ENCODE results near the gene TESMIN.

Gene TESMIN

DNA sequence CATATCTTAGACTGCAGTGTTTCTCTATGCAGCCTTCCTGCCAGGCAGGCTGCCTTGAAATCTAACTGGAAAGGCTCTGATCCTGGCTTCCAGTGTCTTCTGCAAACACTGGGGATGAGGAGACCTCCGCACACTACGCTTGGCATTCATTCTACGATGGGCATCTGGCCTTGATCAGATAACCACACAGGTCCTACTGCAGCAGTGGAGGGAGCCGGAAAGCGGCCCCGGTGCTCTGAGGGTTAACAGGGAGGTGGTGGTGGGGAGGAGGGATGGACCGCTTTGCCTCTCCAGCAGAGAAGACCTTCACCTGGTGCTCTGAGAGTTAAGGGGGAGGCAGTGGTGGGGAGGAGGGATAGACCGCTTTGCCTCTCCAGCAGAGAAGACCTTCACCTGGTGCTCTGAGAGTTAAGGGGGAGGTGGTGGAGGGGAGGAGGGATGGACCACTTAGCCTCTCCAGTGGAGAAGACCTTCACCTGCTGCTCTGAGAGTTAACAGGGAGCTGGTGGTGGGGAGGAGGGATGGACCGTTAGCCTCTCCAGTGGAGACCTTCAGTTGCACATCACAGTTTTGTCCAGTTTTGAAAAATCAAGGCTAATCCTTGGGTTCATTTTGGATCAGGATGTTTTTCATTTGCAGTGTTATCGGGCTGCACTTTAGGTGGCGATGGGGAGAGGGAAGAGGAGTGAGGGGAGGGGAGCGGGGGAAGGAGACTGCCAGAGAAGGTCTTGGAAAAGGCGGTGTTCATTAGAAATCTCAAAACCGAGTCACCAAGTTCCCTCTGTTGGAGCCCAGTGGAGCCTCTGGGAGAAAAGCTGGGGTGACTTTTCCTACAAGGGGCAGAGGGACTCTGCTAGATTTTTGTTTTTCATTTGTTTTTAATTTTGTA, 61.3 kb downstream of the TESMIN start:
- Histone ChIP-seq H3K4me3 (ENCODE audit: low read length) (peak overlapping the region; percentile 10; the same call in 1 of the 2 replicates), H3K4me1 (ENCODE audit: insufficient read depth, low read length) (peaks cover 24% of the 10 kb centered on the region), H3K27me3 (ENCODE audit: insufficient read depth, low read length) (peaks cover 16% of the 10 kb centered on the region), H3K9me3 (ENCODE audit: insufficient read depth, low read depth, low read length) (no peaks in the 10 kb centered on the region), H3K9ac (ENCODE audit: low read depth, low read length) (no peak overlapping the region), H3K27ac (ENCODE audit: low read length) (no peak overlapping the region), H3K36me3 (ENCODE audit: insufficient read depth, low read depth, low read length) (peaks cover 38% of the 10 kb centered on the region)

DNA sequence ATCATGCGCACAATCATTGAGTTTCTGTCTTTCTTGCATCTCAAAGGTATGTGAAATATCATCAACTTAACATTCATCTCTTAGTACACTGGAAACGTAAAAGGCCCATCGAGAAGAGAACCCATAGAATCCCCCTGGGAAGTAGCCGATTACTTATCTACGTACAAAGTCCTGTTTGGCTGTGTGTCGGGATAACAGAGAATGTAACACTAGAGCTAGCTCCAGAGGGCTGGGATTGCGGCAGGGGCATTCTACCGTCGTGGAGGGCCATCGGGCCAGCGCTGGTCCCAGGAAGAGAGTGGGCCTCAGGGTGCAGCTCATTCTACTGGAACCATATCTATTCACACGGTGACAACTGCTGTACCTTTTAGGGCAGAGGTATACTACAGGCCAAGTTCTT, 62.4 kb downstream of the TESMIN start:
- no peak overlapping the region for H3K9ac ChIP-seq (ENCODE audit: low read depth, low read length)
- H3K4me3 ChIP-seq (ENCODE audit: low read length) = no peak overlapping the region
- peaks cover 38% of the 10 kb centered on the region for H3K36me3 ChIP-seq (ENCODE audit: insufficient read depth, low read depth, low read length)
- H3K27ac ChIP-seq (ENCODE audit: low read length) = no peak overlapping the region
- peaks cover 27% of the 10 kb centered on the region for H3K27me3 ChIP-seq (ENCODE audit: insufficient read depth, low read length)
- H3K4me1 ChIP-seq (ENCODE audit: insufficient read depth, low read length) = peaks cover 17% of the 10 kb centered on the region
- H3K9me3 ChIP-seq (ENCODE audit: insufficient read depth, low read depth, low read length) = no peaks in the 10 kb centered on the region

DNA sequence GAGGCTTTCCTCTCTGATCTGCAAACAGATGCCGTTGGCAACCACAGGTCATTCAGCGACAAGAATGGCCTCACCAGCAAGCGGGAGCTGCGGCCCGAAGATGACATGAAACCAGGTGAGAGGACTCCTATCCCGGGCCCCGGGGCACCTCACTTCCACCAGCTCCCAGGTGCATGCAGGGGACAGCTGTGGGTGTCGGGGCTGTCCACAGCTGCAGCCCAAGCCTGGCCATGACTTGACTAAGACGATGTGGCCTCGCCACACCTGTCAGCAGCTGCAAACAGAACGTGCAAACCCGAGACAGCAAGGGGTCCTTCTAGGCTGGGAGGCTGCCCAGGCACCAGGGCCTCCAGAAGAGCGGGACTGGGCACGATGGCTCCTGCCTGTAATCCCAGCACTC, 63.3 kb downstream of the TESMIN start:
- Histone ChIP-seq H3K4me3 (ENCODE audit: low read length) (no peak overlapping the region), H3K27me3 (ENCODE audit: insufficient read depth, low read length) (peaks cover 36% of the 10 kb centered on the region), H3K27ac (ENCODE audit: low read length) (no peak overlapping the region), H3K9me3 (ENCODE audit: insufficient read depth, low read depth, low read length) (no peaks in the 10 kb centered on the region), H3K9ac (ENCODE audit: low read depth, low read length) (no peak overlapping the region), H3K36me3 (ENCODE audit: insufficient read depth, low read depth, low read length) (peaks cover 38% of the 10 kb centered on the region), H3K4me1 (ENCODE audit: insufficient read depth, low read length) (peaks cover 13% of the 10 kb centered on the region; the same call in 1 of the 2 replicates)

DNA sequence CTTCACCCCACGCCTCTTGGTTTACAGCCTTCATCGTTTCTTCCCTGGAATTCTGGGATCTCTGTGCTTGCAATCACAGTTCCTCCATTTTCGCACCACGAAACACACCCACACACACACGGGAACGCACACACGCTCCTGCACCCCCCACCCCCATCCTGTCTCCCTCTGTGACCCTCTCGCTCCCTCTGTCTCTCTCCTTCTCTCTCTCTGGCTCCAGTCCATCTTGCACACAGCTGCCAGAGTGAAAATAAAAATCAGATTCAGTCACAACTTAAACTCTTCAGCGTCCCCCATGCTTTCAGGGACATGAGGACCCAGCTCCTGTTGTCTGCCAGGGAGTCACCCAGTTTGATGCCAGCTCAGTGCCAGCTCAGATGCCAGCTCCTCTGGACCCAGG, 64.0 kb downstream of the TESMIN start:
- H3K27me3 ChIP-seq (ENCODE audit: insufficient read depth, low read length) = peaks cover 43% of the 10 kb centered on the region
- H3K9ac ChIP-seq (ENCODE audit: low read depth, low read length) = no peak overlapping the region
- no peak overlapping the region for H3K4me3 ChIP-seq (ENCODE audit: low read length)
- no peak overlapping the region for H3K27ac ChIP-seq (ENCODE audit: low read length)
- peaks cover 13% of the 10 kb centered on the region; the same call in 1 of the 2 replicates for H3K4me1 ChIP-seq (ENCODE audit: insufficient read depth, low read length)
- H3K9me3 ChIP-seq (ENCODE audit: insufficient read depth, low read depth, low read length) = no peaks in the 10 kb centered on the region
- H3K36me3 ChIP-seq (ENCODE audit: insufficient read depth, low read depth, low read length) = peaks cover 38% of the 10 kb centered on the region

DNA sequence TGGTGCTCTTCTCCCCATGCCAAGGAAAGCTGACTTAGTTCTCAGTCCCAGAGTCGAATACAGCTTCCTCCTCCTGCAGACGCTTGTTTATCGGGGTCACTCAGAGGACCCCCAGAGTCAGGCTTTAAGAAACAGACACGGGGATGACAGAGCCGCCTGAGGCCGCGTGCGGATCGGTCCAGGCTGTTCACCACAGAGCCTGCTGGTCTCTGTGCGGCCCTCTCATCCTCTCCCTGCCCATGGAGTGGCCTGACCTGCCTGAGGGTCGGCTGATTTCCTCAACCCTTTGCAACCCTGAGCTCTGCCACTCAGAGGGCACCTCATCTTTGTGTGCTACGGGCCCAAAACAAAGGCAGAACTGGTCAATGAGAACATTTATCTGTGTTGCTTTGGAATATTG, 64.8 kb downstream of the TESMIN start:
- no peak overlapping the region for H3K9ac ChIP-seq (ENCODE audit: low read depth, low read length)

DNA sequence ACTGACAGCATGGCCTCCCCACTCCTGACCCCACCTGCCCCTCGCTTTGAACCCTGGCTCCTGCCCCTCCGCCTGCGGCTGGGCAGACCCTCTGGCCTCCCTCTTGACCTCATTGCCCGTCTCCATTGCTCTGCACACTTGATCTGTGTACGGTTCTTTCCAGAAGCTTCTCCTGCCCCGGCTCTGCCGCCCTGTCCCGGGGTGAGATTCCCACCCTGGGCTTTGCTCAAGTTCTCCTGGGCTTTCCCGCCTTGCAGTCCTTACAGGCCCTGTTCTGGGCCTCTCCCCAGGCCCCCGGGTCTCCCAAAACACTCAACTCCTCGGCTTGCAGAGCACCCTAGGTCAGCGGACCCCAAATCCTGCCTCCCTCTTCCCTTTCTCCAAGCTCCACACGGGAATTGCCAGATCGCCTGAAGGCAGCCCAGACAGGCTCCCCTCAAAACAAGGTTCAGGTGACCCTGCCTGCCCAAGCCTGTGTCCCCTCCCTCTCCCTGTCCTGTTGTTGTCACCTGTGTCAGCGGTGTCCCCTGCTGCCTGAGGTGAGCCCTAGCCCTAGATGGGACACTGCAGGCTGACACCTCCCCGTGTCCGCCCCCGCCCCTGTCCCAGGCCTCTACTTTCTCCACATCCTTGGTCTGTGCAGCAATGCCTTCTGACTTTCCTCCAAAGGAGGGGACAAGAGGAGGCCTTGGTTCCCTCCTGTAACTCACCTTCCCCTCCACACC, 65.5 kb downstream of the TESMIN start:
- Histone ChIP-seq H3K36me3 (ENCODE audit: insufficient read depth, low read depth, low read length) (peaks cover 38% of the 10 kb centered on the region), H3K27ac (ENCODE audit: low read length) (no peak overlapping the region), H3K27me3 (ENCODE audit: insufficient read depth, low read length) (peaks cover 47% of the 10 kb centered on the region), H3K9me3 (ENCODE audit: insufficient read depth, low read depth, low read length) (no peaks in the 10 kb centered on the region), H3K4me3 (ENCODE audit: low read length) (peak overlapping the region; percentile 64), H3K4me1 (ENCODE audit: insufficient read depth, low read length) (peaks cover 12% of the 10 kb centered on the region; the same call in 1 of the 2 replicates), H3K9ac (ENCODE audit: low read depth, low read length) (peak overlapping the region; percentile 63; the same call in 1 of the 2 replicates)

More for the DNA sequence above, 64.8 kb downstream of the TESMIN start:
- Histone ChIP-seq H3K27ac (ENCODE audit: low read length) (no peak overlapping the region), H3K36me3 (ENCODE audit: insufficient read depth, low read depth, low read length) (peaks cover 38% of the 10 kb centered on the region), H3K9me3 (ENCODE audit: insufficient read depth, low read depth, low read length) (no peaks in the 10 kb centered on the region), H3K4me1 (ENCODE audit: insufficient read depth, low read length) (peaks cover 13% of the 10 kb centered on the region; the same call in 1 of the 2 replicates), H3K4me3 (ENCODE audit: low read length) (no peak overlapping the region), H3K27me3 (ENCODE audit: insufficient read depth, low read length) (peaks cover 47% of the 10 kb centered on the region)

DNA sequence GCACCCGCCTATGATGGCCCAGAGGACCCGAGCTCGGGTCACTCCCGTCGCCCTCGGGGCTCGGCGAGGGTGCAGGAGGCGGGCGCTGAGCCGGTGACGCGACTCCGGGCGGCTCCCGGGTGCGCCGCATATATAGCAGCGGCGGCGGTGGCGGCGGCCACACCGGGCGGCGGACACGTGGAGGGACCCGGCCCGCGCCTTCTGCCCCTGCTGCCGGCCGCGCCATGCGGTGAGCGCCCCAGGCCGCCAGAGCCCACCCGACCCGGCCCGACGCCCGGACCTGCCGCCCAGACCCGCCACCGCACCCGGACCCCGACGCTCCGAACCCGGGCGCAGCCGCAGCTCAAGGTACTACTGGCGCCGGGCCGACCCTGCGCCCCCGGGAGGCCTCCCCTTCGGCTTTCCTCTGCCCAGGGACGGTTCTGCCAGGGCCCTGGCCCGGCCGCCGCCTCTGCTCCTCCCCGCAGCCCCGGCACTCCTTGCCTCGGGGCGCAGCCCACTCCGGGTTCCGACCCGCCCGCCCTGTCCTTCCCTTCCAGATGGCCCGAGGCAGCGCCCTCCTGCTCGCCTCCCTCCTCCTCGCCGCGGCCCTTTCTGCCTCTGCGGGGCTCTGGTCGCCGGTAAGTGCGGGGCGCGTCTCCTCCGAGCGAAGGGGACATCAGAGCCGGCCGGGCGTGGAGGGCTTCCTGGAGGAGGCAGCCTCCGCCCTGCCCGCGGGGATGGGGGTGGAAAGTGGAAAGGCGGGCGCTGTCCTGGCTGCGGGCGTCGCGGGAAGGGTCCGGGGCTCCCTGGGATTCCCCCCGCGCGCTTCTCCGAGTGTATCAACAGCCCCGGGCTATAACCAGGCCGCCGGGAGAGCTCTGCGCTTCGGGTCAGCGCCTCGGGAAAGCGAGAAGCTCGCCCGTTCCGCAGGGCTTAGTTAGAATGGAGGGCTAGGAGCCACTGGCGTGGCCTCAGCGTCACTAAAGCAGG, 66.6 kb downstream of the TESMIN start, which contains the start of gene GAL:
GAL (plus strand) TSS at position 160 of the 972 bp plus-strand sequence; CDS start at position 540, 380 bp downstream.
- H3K4me3 ChIP-seq (ENCODE audit: low read length) = peak within 1 kb of the TSS; percentile 64
- peak within 1 kb of the TSS; percentile 63 for H3K9ac ChIP-seq (ENCODE audit: low read depth, low read length)

DNA sequence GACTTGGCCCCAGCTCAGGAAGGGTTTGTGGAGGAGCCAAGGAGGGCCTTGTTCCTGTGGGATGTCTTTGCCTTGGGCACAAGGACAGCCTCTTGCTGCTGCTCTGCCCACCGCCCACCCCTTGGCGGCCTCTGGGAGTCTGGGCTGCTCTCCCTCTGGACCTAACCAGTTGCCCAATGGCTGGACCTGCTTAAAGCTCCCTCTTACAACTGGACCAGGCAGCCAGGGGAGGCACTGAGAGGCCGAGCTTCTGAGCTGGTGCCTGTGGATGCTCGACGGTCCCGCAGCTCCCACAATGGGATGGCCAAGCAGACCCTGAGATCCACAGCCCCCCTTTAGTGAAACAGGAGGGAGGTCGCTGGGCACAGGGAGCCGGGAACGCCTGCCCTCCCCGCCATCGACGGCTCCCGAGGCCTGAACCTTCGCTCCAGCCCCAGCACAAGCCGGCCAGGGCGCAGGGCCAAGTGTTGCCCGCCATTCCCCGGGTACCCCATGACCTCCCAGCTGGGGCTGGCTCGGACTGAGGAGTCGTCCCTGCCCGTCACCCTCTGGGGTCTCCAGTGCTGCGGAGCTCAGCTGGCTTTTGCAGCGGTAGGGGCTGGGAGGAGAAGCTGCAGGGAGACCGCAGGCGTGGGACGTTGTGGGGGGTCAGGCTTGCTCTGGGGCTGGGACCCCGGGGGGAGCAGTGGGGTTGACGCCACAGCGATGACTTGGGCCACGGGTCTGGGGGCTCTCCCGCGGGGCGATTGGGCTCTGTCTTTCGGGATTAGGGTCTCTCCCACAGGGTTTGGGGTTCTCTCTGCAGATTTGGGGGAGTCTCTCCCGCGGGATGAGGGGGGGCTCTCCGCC, 67.6 kb downstream of the TESMIN start:
- H3K9me3 ChIP-seq (ENCODE audit: insufficient read depth, low read depth, low read length) = no peaks in the 10 kb centered on the region
- H3K4me3 ChIP-seq (ENCODE audit: low read length) = peak overlapping the region; percentile 64; the same call in 1 of the 2 replicates
- peak overlapping the region; percentile 56; the same call in 1 of the 2 replicates for H3K9ac ChIP-seq (ENCODE audit: low read depth, low read length)

More for the DNA sequence above, 66.6 kb downstream of the TESMIN start, which contains the start of gene GAL:
- H3K36me3 ChIP-seq (ENCODE audit: insufficient read depth, low read depth, low read length) = peaks cover 34% of the 10 kb centered on the region
- no peak within 1 kb of the TSS for H3K27ac ChIP-seq (ENCODE audit: low read length)
- H3K9me3 ChIP-seq (ENCODE audit: insufficient read depth, low read depth, low read length) = no peaks in the 10 kb centered on the region
- H3K4me1 ChIP-seq (ENCODE audit: insufficient read depth, low read length) = peaks cover under 1% of the 10 kb centered on the region; the same call in 1 of the 2 replicates
- H3K27me3 ChIP-seq (ENCODE audit: insufficient read depth, low read length) = peaks cover 47% of the 10 kb centered on the region

DNA sequence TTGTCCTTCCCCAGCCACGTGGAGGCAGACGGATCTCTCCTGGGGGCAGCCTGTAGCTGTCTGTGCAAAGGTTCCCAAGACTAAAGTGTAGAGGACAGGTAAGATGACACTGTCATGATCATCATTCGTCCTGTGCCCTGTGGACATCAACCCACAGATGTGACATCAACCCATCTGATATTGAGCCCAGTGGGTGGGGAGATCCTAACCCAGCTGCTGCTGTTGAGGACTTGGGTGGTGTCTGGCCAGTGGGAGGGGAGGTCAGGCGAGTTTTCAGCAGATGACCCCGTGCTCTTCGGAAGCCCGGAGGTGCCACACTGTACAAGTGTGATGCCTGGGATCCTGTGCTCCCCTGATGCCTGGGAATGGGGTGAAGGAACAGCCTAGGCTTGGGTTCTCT, 68.2 kb downstream of the TESMIN start:
- H3K9me3 ChIP-seq (ENCODE audit: insufficient read depth, low read depth, low read length) = no peaks in the 10 kb centered on the region
- no peak overlapping the region for H3K4me3 ChIP-seq (ENCODE audit: low read length)
- H3K36me3 ChIP-seq (ENCODE audit: insufficient read depth, low read depth, low read length) = peaks cover 19% of the 10 kb centered on the region
- peaks cover 47% of the 10 kb centered on the region for H3K27me3 ChIP-seq (ENCODE audit: insufficient read depth, low read length)
- no peak overlapping the region for H3K9ac ChIP-seq (ENCODE audit: low read depth, low read length)
- no peak overlapping the region for H3K27ac ChIP-seq (ENCODE audit: low read length)
- H3K4me1 ChIP-seq (ENCODE audit: insufficient read depth, low read length) = no peaks in the 10 kb centered on the region

More for the DNA sequence above, 67.6 kb downstream of the TESMIN start:
- Histone ChIP-seq H3K36me3 (ENCODE audit: insufficient read depth, low read depth, low read length) (peaks cover 25% of the 10 kb centered on the region), H3K27me3 (ENCODE audit: insufficient read depth, low read length) (peaks cover 47% of the 10 kb centered on the region), H3K4me1 (ENCODE audit: insufficient read depth, low read length) (no peaks in the 10 kb centered on the region), H3K27ac (ENCODE audit: low read length) (no peak overlapping the region)

DNA sequence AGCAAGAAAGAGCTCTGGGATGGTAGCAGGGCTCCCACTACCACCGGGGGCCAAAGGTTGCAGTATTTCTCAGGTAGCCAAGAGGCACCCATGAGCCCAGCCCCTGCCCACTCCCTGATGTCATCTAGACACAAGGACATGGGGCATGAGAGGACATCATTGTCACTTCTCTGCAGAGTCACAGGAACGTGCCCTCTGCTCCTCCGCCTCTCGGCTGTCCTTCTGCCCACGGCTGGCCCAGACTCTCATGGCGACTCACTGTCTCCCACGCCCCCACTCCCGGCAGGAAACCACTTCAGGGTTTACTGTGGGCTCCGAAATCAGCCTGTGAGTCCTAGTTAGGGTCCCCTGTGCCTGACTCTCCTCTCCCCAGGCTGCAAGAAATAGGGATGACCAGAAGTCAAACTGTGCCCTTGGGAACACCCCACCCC, 68.8 kb downstream of the TESMIN start:
- peaks cover 14% of the 10 kb centered on the region for H3K36me3 ChIP-seq (ENCODE audit: insufficient read depth, low read depth, low read length)
- peaks cover 47% of the 10 kb centered on the region for H3K27me3 ChIP-seq (ENCODE audit: insufficient read depth, low read length)
- H3K9ac ChIP-seq (ENCODE audit: low read depth, low read length) = no peak overlapping the region
- H3K4me3 ChIP-seq (ENCODE audit: low read length) = no peak overlapping the region
- H3K4me1 ChIP-seq (ENCODE audit: insufficient read depth, low read length) = no peaks in the 10 kb centered on the region
- no peaks in the 10 kb centered on the region for H3K9me3 ChIP-seq (ENCODE audit: insufficient read depth, low read depth, low read length)
- no peak overlapping the region for H3K27ac ChIP-seq (ENCODE audit: low read length)
